AG04449 (cell line): ENCODE measurements around the gene HRK.

ENCODE experiments used
- CTCF ChIA-PET: fragments of 350-600 bp; formaldehyde crosslinking; extraction: SDS; loops from one replicate; lab custom pipeline; 2021; ENCODE audit warnings: antibody characterized with exemption; lab: Yijun Ruan, JAX
- POLR2A ChIA-PET: fragments of 400-600, 350-600 bp; formaldehyde crosslinking; extraction: SDS; loops from one replicate; lab custom pipeline; 2020; ENCODE audit warnings: antibody characterized with exemption, inconsistent platforms; lab: Yijun Ruan, JAX
- DNase-seq: peaks from one replicate; pipeline ENCODE4 v3.0.0-alpha.2; 2010; ENCODE audit warnings: low read depth, low spot score
- H3K4me3 ChIP-seq: 2 replicates; pipeline ENCODE4 v1.5.1; 2011; ENCODE audit warnings: low read depth, mild to moderate bottlenecking, control low read depth, low read length
- CTCF ChIP-seq: IDR thresholded peaks from one replicate; pipeline ENCODE4 v1.5.1; 2011; ENCODE audit warnings: mild to moderate bottlenecking, moderate library complexity, low read length, control low read depth, inconsistent platforms; ENCODE audit not compliant: insufficient read depth; ENCODE audit errors: missing control alignments

HRK gene

GRCh38 chr12:116879509-116880212 lies 1.6 kb downstream of the HRK start:
- no peak for TF ChIP-seq CTCF
- no peak for DNase-seq
- CTCF ChIA-PET: interaction anchor here (1.1 to 5.4 kb wide), 4 partner anchors 17 to 176 kb away, joined by 4 to 48 read pairs (median 5); no protein-coding TSS in a partner anchor
- POLR2A ChIA-PET: no interaction called here
- no peak overlapping the region for H3K4me3 ChIP-seq

DNA sequence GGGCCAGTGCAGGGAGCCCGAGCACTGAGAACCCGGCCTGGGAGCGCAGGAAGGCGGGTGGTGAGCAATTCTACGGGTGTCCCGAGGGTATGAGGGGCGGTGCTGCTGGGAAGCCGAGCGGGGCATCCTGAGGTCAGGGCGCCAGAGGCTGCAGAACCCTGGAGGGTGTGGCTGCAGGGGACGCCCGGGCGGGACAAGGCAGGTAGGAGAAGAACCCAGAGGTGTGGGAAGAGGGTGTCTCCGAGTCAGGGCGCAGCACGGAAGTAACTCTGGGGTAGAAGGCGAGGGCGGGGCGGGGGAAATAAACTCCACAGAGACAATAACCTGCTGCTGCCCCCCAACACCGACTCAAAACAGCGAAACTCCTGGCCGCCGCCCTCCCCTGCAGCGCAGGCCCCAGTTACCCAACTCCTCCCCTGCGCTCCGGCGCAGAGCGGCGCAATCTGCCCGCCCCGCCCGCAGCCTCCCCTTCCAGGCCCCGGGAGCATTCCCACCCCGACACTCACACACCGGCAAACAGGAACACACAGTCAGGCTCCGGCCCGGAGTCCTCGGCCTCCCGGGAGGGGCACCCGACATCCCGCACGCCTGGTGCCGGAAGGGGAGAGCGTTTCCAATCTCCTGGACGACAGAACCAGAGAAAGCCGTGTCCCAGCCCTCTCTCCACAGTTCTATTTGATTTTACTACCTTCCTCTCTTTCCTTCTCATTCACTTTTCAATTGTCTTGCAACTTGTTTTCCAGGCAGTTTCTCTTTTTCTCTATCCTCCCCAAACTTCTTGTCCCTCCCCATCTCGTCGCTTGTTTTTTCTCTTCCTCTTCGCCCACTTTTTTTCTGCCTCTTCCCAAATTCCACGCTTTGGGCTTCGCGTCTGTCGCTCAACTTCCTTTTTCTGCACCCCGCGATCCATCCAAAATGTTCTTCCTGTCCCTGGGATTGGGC lies 2.4 kb downstream of the HRK start:
- TF ChIP-seq CTCF: no peak
- POLR2A ChIA-PET: no interaction called here
- CTCF ChIA-PET: interaction anchor here (1.1 to 5.4 kb wide), 3 partner anchors 16 to 175 kb away, joined by 4 to 48 read pairs (median 6); no protein-coding TSS in a partner anchor
- H3K4me3 ChIP-seq: peak overlapping the region; percentile 27
- no peak for DNase-seq

- no peak for DNase-seq
- H3K4me3 ChIP-seq: no peak overlapping the region
- no peak for TF ChIP-seq CTCF
- ChIA-PET POLR2A (no interaction called here), CTCF (interaction anchor here (1.1 to 1.3 kb wide), 2 partner anchors 8 to 173 kb away, joined by 3 read pairs; no protein-coding TSS in a partner anchor)
Observed at GRCh38 chr12:116876151-116876869, 4.9 kb downstream of the HRK start.

DNA sequence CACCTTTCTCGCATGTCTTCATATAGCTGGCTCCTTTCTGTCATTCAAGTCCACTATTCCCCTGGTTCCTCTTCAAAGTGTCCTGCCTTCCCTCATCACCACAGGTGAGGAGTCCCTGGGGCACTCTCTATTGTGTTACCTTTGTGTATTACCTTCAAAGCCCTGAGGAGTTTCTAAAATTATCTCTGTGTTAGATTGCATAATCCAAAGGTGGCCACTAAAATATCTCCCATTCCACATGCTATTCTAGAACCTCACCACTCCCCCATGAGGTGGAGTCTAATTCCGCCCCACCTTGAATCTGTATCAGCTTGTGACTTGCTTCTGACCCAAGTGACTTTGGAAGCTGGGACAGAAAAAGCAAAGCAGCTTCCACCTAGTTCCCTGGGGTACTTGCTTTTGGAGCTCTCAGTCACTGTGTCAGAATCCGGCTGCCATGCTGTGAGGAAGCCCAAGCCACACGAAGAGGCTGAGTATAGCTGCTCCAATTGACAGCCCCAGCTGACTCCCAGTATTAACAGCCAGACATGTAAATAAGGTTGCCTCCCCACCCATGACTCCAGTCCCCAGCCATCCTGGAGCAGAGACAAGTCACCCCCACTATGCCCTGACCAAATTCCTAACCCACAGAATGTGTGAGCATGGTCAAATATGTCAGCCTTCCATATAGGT lies 6.8 kb downstream of the HRK start:
- POLR2A ChIA-PET: no interaction called here
- H3K4me3 ChIP-seq: no peak overlapping the region
- CTCF ChIA-PET: interaction anchor here (1.0 kb wide), 1 partner anchor 8 kb away, joined by 4 read pairs; no protein-coding TSS in a partner anchor
- no peak for DNase-seq
- no peak for TF ChIP-seq CTCF

DNA sequence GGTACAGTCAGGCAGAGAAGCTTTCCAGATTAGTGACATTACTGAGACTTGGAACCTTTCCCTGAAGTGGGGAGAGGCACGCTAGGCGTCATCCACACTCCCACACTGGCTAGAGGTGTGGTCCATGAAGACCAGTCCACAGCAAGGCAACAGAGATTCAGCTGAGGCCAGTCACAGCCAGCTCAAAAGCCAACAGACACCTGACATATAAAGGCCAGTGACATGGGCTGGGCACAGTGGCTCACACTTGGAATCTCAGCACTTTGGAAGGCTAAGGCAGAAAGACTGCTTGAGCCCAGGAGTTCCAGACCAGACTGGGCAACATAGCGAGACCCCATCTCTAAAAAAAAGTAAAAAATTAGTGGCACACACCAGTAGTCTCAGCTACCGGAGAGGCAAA lies 10.9 kb downstream of the HRK start:
- POLR2A ChIA-PET: interaction anchor here (0.6 kb wide), 1 partner anchor 69 kb away, joined by 3 read pairs; no protein-coding TSS in a partner anchor
- no peak for TF ChIP-seq CTCF
- CTCF ChIA-PET: interaction anchor here (1.5 to 1.8 kb wide), 2 partner anchors 12 to 14 kb away, joined by 4 to 5 read pairs; no protein-coding TSS in a partner anchor
- no peak overlapping the region for H3K4me3 ChIP-seq
- no peak for DNase-seq
